ENCODE data around the gene TOX4.
A peak's percentile ranks its signal among the peaks of the same experiment; 100 is the strongest.

Gene TOX4

GRCh38 chr14:21518725-21519124 is 41.7 kb downstream of the TOX4 start:
- H3K4me3 ChIP-seq (ENCODE audit: low read depth, low read length), result no peak overlapping the region
- no peak for TF ChIP-seq CTCF (IDR thresholded peaks at IDR 0.05; ENCODE audit: insufficient read depth, low read depth, low read length, missing control alignments)

DNA sequence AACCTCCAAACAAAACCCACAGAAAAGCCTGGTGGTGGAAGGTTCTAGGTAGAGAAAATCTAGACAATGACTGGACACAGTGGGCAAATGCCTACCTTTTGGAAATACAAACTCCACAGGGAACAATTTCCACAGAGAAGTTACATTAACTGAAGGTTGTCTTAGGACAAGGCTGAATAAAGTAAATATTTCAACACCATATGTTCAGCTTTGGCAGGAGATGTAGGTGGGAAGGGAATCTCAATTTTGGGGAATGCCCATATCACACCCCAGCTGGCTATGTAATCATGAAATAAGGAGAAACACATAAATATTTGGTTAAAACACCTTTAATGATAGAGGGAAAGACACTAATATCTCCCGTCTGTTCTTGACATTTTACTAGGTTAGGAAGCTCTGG is 43.8 kb downstream of the TOX4 start:
- no peak for DNase-seq (ENCODE audit: low read depth)
- no peak overlapping the region for H3K4me3 ChIP-seq (ENCODE audit: low read depth, low read length)
- TF ChIP-seq CTCF (IDR thresholded peaks at IDR 0.05; ENCODE audit: insufficient read depth, low read depth, low read length, missing control alignments), result no peak

More at GRCh38 chr14:21518725-21519124, 41.7 kb downstream of the TOX4 start:
- DNase-seq (ENCODE audit: low read depth), result no peak

- no peak for DNase-seq (ENCODE audit: low read depth)
- H3K4me3 ChIP-seq (ENCODE audit: low read depth, low read length), result no peak overlapping the region
- no peak for TF ChIP-seq CTCF (IDR thresholded peaks at IDR 0.05; ENCODE audit: insufficient read depth, low read depth, low read length, missing control alignments)
These were observed 44.5 kb downstream of the TOX4 start for GRCh38 chr14:21521501-21521900.

DNA sequence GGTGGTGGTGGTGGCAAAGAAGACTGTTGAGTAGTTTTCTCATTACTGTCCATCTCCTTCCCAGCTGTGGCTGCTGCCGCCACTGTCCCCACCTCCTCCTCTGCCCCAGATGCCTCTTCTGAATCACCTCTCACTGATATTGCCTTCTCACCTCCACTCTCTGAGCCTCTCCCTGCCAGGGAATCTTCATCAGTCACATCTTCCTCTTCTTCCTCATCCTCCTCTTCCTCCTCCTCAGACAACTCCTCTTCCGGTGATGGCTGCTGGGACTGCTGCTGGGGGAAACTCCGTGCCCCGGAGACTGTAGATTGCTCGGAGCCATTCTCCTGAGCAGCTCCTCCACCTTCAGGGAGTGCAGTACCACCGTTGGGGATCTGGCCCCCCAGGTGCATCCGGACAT is 46.2 kb downstream of the TOX4 start:
- DNase-seq (ENCODE audit: low read depth), result no peak
- no peak for TF ChIP-seq CTCF (IDR thresholded peaks at IDR 0.05; ENCODE audit: insufficient read depth, low read depth, low read length, missing control alignments)
- H3K4me3 ChIP-seq (ENCODE audit: low read depth, low read length), result no peak overlapping the region

DNA sequence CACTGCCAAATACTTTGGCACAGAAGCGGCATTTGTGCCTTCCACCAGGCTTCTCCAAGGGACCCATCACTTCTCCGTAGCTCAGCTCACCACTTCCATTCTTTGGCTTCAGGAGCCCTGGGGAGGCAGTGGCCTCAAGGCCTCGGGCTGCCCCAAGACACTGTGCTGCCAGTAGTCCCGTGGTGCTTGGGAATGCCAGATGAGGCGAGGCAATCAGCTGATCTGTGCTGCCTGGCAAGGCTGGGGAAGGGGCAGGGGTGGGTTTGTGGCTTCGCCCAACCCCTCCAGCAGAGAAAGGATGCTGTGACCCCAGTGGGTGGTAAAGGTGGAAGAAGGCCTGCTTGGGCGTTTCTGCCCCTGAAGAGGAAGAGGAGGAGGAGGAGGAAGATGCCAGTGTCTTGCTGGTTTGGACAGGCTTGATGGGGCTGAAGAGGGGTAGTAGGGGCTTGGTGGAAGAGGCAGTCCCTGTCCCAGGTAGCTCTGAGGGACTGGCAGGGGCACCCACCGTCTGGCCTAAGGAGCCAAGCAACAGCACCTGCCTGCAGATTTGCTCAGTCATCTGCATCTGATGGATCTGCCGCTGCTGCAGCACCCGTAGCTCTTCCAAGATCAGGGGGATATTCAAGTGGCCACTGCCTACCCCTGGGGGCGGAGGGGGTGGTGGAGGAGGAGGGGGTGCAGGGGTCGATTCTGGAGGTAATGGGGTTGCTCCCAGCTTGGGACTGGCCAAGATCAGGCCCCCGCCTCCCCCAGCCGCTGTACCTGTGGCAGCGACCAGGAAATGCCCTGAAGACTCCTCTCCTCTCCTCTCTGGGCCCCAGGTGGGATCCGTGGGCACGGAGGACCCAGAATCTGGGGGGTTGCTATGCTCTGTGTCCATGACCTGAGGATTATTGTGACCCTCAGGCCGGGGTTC is 47.8 kb downstream of the TOX4 start:
- TF ChIP-seq CTCF (IDR thresholded peaks at IDR 0.05; ENCODE audit: insufficient read depth, low read depth, low read length, missing control alignments), result no peak
- H3K4me3 ChIP-seq (ENCODE audit: low read depth, low read length), result no peak overlapping the region
- DNase-seq (ENCODE audit: low read depth), result no peak

DNA sequence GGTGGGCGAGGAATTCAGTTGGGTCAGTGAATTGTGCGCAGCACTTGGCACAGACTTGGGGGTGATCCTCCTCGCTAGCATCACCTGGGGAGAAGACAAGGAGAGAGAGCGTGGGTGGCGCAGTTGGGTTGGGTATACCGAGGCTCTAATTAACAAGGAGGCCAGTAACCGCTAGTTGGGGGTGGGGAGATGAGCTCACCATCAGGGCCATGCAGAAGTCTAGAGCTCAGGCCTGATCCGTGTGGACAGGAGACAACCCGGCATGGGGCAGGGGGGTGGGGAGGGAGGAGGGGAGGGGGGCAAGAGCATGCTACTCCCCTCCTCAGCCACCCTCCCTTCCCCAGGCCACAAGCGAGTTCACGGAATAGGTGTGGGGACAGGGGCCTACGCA is 48.6 kb downstream of the TOX4 start:
- DNase-seq (ENCODE audit: low read depth), result no peak
- H3K4me3 ChIP-seq (ENCODE audit: low read depth, low read length), result peak overlapping the region; percentile 58
- TF ChIP-seq CTCF (IDR thresholded peaks at IDR 0.05; ENCODE audit: insufficient read depth, low read depth, low read length, missing control alignments), result no peak

Data from GM12865 (cell line).